ENCODE results near the gene IL1RAPL1.

DNA sequence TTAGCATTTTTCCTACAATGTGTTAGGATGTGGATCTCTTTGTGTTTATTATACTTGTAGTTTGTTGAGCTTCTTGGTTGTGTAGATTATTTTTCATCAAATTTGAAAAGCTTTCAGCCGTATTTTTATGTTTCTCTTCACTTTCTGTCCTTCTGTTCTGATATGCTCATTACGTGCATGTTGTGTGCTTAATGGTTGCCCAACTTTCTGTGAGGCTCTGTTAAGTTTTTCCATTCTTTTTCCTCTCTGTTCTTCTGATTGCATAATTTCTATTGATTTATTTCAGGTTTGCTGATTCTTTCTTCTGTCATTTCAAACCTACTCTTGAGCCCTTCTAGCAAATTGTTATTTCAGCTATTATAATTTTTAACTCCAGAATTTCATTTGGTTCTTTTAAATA, 478.2 kb downstream of the IL1RAPL1 start:
- TF ChIP-seq, protein P1, sequence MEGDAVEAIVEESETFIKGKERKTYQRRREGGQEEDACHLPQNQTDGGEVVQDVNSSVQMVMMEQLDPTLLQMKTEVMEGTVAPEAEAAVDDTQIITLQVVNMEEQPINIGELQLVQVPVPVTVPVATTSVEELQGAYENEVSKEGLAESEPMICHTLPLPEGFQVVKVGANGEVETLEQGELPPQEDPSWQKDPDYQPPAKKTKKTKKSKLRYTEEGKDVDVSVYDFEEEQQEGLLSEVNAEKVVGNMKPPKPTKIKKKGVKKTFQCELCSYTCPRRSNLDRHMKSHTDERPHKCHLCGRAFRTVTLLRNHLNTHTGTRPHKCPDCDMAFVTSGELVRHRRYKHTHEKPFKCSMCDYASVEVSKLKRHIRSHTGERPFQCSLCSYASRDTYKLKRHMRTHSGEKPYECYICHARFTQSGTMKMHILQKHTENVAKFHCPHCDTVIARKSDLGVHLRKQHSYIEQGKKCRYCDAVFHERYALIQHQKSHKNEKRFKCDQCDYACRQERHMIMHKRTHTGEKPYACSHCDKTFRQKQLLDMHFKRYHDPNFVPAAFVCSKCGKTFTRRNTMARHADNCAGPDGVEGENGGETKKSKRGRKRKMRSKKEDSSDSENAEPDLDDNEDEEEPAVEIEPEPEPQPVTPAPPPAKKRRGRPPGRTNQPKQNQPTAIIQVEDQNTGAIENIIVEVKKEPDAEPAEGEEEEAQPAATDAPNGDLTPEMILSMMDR (IDR thresholded peaks at IDR 0.05): no peak
- TF ChIP-seq POLR2A (IDR thresholded peaks at IDR 0.05) (no peak), EP300 (IDR thresholded peaks at IDR 0.05) (no peak)

All from tibial nerve (tissue), 4 donors.